Adrenal gland (tissue), 12 donors: Measurements from ENCODE around the gene MGAM2. TPM values are rescaled to one million over a fixed set of nuclear protein-coding genes. Genes with fewer than 3 reads are reported as not detected.

Experiments used
- DNase-seq, 7 donors: peaks; one replicate each; pipeline ENCODE4 v3.0.0-alpha.2; 2019 to 2020
- H3K27ac ChIP-seq, 5 donors: fragments of 200-600 bp; sonication (generic) in 4 of 5; 1 replicate in 3 of 5; 2 replicates in 2 of 5; pipeline versions ENCODE4 v1.5.1 to v1.8.0; 2016 to 2020; ENCODE audit warnings: mild to moderate bottlenecking in 1 of 5
- H3K27me3 ChIP-seq: fragments of 200-600 bp; 2 replicates; pipeline ENCODE4 v1.8.0; 2021
- H3K36me3 ChIP-seq, 2 donors: fragments of 200-600 bp; replicated peaks in 1 of 2; 1 replicate in 1 of 2; 2 replicates in 1 of 2; pipeline versions ENCODE4 v1.5.1 to v1.8.0; 2018 to 2022
- H3K4me1 ChIP-seq, 2 donors: fragments of 200-600 bp; replicated peaks in 1 of 2; 1 replicate in 1 of 2; 2 replicates in 1 of 2; pipeline versions ENCODE4 v1.5.1 to v1.8.0; 2018 to 2021
- H3K4me3 ChIP-seq, 4 donors: fragments of 200-600 bp; sonication (generic) in 3 of 4; one replicate each; pipeline ENCODE4 v1.5.1; 2016 to 2018
- H3K9me3 ChIP-seq, 3 donors: fragments of 200-600 bp; sonication (generic) in 1 of 3; replicated peaks in 1 of 3; 1 replicate in 2 of 3; 2 replicates in 1 of 3; pipeline versions ENCODE4 v1.5.1 to v1.8.0; 2016 to 2021
- CTCF ChIP-seq, 6 experiments: fragments of 450-650 bp in 4 of 6; fragments of 200-600 bp in 2 of 6; sonication (generic) in 1 of 6; IDR thresholded peaks; 1 replicate in 5 of 6; 2 replicates in 1 of 6; pipeline versions ENCODE4 v1.5.1 to v1.8.0; 2016 to 2021; ENCODE audit warnings: antibody characterized with exemption in 6 of 6, mild to moderate bottlenecking in 2 of 6, moderate library complexity in 1 of 6
- POLR2A ChIP-seq, 2 donors: fragments of 450-650 bp; IDR thresholded peaks; one replicate each; pipeline ENCODE4 v1.6.1; 2017; ENCODE audit warnings: antibody characterized with exemption in 2 of 2, mild to moderate bottlenecking in 2 of 2, moderate library complexity in 1 of 2
- WGBS, 4 donors: extraction: QIAGEN DNeasy Blood & Tissue Kit in 2 of 4; methylation state at CpG; one replicate each; pipeline versions ENCODE4 v1.1.5 to v1.1.7; 2013 to 2017; 5-methylcytosine and 5-hydroxymethylcytosine counted together
- intact Hi-C, 2 donors: fragments of 100-400 bp; cut with DNase I; formaldehyde crosslinking; loops; one replicate each; pipeline versions ENCODE4 v1.14.1 to v1.15.0; 2022 to 2023
- polyA plus RNA-seq, 3 donors: library from polyadenylated mRNA; stranded (reverse); fragments of 200-250 nt in 2 of 3; fragments of 350-450 nt in 1 of 3; fragmentation: Illumina TruSeq in 1 of 3; extraction: RNeasy Lipid Tissue Mini Kit (QIAGEN cat#74804) in 1 of 3; gene quantifications; one replicate each; pipeline ENCODE4 v1.2.3, GENCODE V29; 2013 to 2014
- total RNA-seq, 9 donors: library from RNA; depleted of rRNA in 4 of 9; stranded (reverse); fragments of >200 nt in 4 of 9; fragments of 120-200 nt in 1 of 9; fragmentation: NEBNext Ultra II Directional in 1 of 9; extraction: Animal tissue kit (Norgen Biotek cat#: 25700) in 1 of 9; gene quantifications; one replicate each; pipeline versions ENCODE4 v1.1.0 to v1.2.4, GENCODE V29; 2013 to 2023
- donor health status: healthy with polysubstance abuse.
- donor health status: Bipolar disorder and iron deficiency.
- donor health status: DM: yes; HTN: yes; CAD: no.
- donor health status: DM: no; HTN: no; CAD: no.
- donor health status: DM: no; HTN: no; CAD: no.
- donor health status: DM: yes; HTN: yes; CAD: no.

The MGAM2 gene
- total and polyA plus RNA-seq, 12 donors = under 0.01 to 0.05 TPM; not detected in 10

- no peaks in the 10 kb centered on the region for H3K27me3 ChIP-seq
- no peak overlapping the region for H3K27ac ChIP-seq
- 42 to 58% (median 52%) methylated on average over 5 of the region's 5 CpGs for WGBS, 4 donors
- no peak for DNase-seq
- intact Hi-C loops = no loop called here
- no peaks in the 10 kb centered on the region for H3K9me3 ChIP-seq
- H3K4me1 ChIP-seq = no peaks in the 10 kb centered on the region
- H3K4me3 ChIP-seq = no peak overlapping the region
- TF ChIP-seq CTCF (IDR thresholded peaks at IDR 0.05) (no peak), POLR2A (IDR thresholded peaks at IDR 0.05) (no peak)
- no peaks in the 10 kb centered on the region for H3K36me3 ChIP-seq
Observed at GRCh38 chr7:142185801-142186200, 74.3 kb downstream of the MGAM2 start.

- Histone ChIP-seq H3K27ac (no peak overlapping the region), H3K4me3 (no peak overlapping the region), H3K9me3 (no peaks in the 10 kb centered on the region), H3K4me1 (no peaks in the 10 kb centered on the region), H3K27me3 (no peaks in the 10 kb centered on the region), H3K36me3 (no peaks in the 10 kb centered on the region)
- 27 to 44% (median 36%) methylated on average over 2 of the region's 2 CpGs for WGBS, 4 donors
- TF ChIP-seq CTCF (IDR thresholded peaks at IDR 0.05) (no peak), POLR2A (IDR thresholded peaks at IDR 0.05) (no peak)
- intact Hi-C loops = no loop called here
- DNase-seq = no peak
Observed at GRCh38 chr7:142188154-142188553, 76.6 kb downstream of the MGAM2 start.

GRCh38 chr7:142188846-142189245, 77.3 kb downstream of the MGAM2 start:
- Histone ChIP-seq H3K9me3 (no peaks in the 10 kb centered on the region), H3K27ac (no peak overlapping the region), H3K36me3 (no peaks in the 10 kb centered on the region), H3K4me3 (no peak overlapping the region), H3K27me3 (no peaks in the 10 kb centered on the region), H3K4me1 (no peaks in the 10 kb centered on the region)
- DNase-seq = no peak
- intact Hi-C loops = no loop called here
- TF ChIP-seq CTCF (IDR thresholded peaks at IDR 0.05) = peak in 1 of 6 experiments; percentile 33
- no peak for TF ChIP-seq POLR2A (IDR thresholded peaks at IDR 0.05)

- 78 to 87% (median 85%) methylated on average over 4 of the region's 4 CpGs for WGBS, 4 donors
- TF ChIP-seq CTCF (IDR thresholded peaks at IDR 0.05) (no peak), POLR2A (IDR thresholded peaks at IDR 0.05) (no peak)
- Histone ChIP-seq H3K36me3 (no peaks in the 10 kb centered on the region), H3K9me3 (no peaks in the 10 kb centered on the region), H3K4me1 (no peaks in the 10 kb centered on the region), H3K27me3 (no peaks in the 10 kb centered on the region), H3K4me3 (no peak overlapping the region), H3K27ac (no peak overlapping the region)
- intact Hi-C loops = no loop called here
- DNase-seq = no peak
Observed at GRCh38 chr7:142194201-142194600, 82.7 kb downstream of the MGAM2 start.
